ENCODE measurements around the gene CARS1. TPM values are rescaled to one million over a fixed set of nuclear protein-coding genes. Genes with fewer than 3 reads are reported as not detected.
"Not testable (repeated sequence)": the region's sequence is repeated elsewhere in the genome, so short reads cannot be mapped to it uniquely, and the experiment has no call there.

CARS1 gene
- polyA plus RNA-seq, 1 experiment, result 175 TPM

DNA sequence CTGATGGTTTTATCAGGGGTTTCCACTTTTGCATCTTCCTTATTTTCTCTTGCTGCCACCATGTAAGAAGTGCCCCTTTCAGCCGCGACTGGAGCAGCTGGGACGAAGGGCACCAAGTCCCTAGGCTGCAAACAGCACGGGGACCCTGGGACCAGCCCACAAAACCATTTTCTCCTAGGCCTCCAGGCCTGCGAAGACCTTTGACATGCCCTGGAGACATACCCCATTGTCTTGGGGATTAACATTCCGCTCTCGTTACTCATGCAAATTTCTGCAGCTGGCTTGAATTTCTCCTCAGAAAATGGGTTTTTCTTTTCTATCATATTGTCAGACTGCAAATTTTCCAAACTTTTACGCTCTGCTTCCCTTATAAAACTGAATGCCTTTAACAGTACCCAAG lies 6.7 kb upstream of the CARS1 start:
- H3K36me3 ChIP-seq (ENCODE audit: control insufficient read depth, insufficient read depth, low read length); DNase-seq (ENCODE audit: low read depth); POLR2A ChIA-PET; H3K27me3 ChIP-seq (ENCODE audit: control insufficient read depth, insufficient read depth, low read length); H3K4me3 ChIP-seq (ENCODE audit: low read depth, low read length): not testable (repeated sequence)
- CTCF ChIA-PET, result interaction anchor here (1.8 kb wide), 1 partner anchor 28 kb away, joined by 7 read pairs; no protein-coding TSS in a partner anchor

GRCh38 chr11:3063432-3063831 lies 6.2 kb upstream of the CARS1 start:
- DNase-seq (ENCODE audit: low read depth); H3K36me3 ChIP-seq (ENCODE audit: control insufficient read depth, insufficient read depth, low read length); POLR2A ChIA-PET; H3K4me3 ChIP-seq (ENCODE audit: low read depth, low read length); H3K27me3 ChIP-seq (ENCODE audit: control insufficient read depth, insufficient read depth, low read length): not testable (repeated sequence)
- CTCF ChIA-PET, result interaction anchor here (1.8 kb wide), 1 partner anchor 28 kb away, joined by 7 read pairs; no protein-coding TSS in a partner anchor

GRCh38 chr11:3060436-3061025 lies 3.3 kb upstream of the CARS1 start:
- TF ChIP-seq, protein P1, sequence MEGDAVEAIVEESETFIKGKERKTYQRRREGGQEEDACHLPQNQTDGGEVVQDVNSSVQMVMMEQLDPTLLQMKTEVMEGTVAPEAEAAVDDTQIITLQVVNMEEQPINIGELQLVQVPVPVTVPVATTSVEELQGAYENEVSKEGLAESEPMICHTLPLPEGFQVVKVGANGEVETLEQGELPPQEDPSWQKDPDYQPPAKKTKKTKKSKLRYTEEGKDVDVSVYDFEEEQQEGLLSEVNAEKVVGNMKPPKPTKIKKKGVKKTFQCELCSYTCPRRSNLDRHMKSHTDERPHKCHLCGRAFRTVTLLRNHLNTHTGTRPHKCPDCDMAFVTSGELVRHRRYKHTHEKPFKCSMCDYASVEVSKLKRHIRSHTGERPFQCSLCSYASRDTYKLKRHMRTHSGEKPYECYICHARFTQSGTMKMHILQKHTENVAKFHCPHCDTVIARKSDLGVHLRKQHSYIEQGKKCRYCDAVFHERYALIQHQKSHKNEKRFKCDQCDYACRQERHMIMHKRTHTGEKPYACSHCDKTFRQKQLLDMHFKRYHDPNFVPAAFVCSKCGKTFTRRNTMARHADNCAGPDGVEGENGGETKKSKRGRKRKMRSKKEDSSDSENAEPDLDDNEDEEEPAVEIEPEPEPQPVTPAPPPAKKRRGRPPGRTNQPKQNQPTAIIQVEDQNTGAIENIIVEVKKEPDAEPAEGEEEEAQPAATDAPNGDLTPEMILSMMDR (IDR thresholded peaks at IDR 0.05; ENCODE audit: insufficient read depth, low read depth, low read length), result no peak
- no peak for DNase-seq (ENCODE audit: low read depth)
- ChIA-PET CTCF (no interaction called here), POLR2A (no interaction called here)
- H3K36me3 ChIP-seq (ENCODE audit: control insufficient read depth, insufficient read depth, low read length), result no peaks in the 10 kb centered on the region
- H3K27me3 ChIP-seq (ENCODE audit: control insufficient read depth, insufficient read depth, low read length), result no peaks in the 10 kb centered on the region
- H3K4me3 ChIP-seq (ENCODE audit: low read depth, low read length), result no peak overlapping the region

- Histone ChIP-seq H3K4me3 (ENCODE audit: low read depth, low read length) (no peak overlapping the region), H3K27me3 (ENCODE audit: control insufficient read depth, insufficient read depth, low read length) (no peaks in the 10 kb centered on the region), H3K36me3 (ENCODE audit: control insufficient read depth, insufficient read depth, low read length) (peaks cover 3% of the 10 kb centered on the region)
- TF ChIP-seq, protein P1 (IDR thresholded peaks at IDR 0.05; ENCODE audit: insufficient read depth, low read depth, low read length), result no peak
- ChIA-PET CTCF (interaction anchor here (0.7 to 1.3 kb wide), 2 partner anchors 21 to 32 kb away, joined by 3 to 5 read pairs; no protein-coding TSS in a partner anchor), POLR2A (no interaction called here)
- peak; percentile 32 for DNase-seq (ENCODE audit: low read depth)
Observed at GRCh38 chr11:3058753-3059664, 1.8 kb upstream of the CARS1 start.

- TF ChIP-seq, protein P1 (IDR thresholded peaks at IDR 0.05; ENCODE audit: insufficient read depth, low read depth, low read length), result no peak
- peaks cover 13% of the 10 kb centered on the region for H3K36me3 ChIP-seq (ENCODE audit: control insufficient read depth, insufficient read depth, low read length)
- H3K4me3 ChIP-seq (ENCODE audit: low read depth, low read length), result peak overlapping the region; percentile 100
- no peaks in the 10 kb centered on the region for H3K27me3 ChIP-seq (ENCODE audit: control insufficient read depth, insufficient read depth, low read length)
- DNase-seq (ENCODE audit: low read depth), result no peak
- ChIA-PET CTCF (interaction anchor here (1.1 to 2.2 kb wide), 2 partner anchors 19 to 35 kb away, joined by 3 to 13 read pairs; no protein-coding TSS in a partner anchor), POLR2A (no interaction called here)
Observed at GRCh38 chr11:3056296-3057068, 741 bp downstream of the CARS1 start.

Data from BJ (cell line).